Choroid plexus epithelial cell (primary cell): ENCODE data around the gene DCAF8.

Experiments used
- DNase-seq: peaks from one replicate; pipeline ENCODE4 v3.0.0-alpha.2; 2010; ENCODE audit warnings: low read depth
- H3K4me3 ChIP-seq: 2 replicates; pipeline ENCODE4 v1.5.1; 2011; ENCODE audit warnings: low read depth, mild to moderate bottlenecking, control low read depth, low read length, moderate library complexity
- CTCF ChIP-seq: conservative IDR thresholded peaks from 2 replicates; pipeline ENCODE4 v1.5.1; 2011; ENCODE audit warnings: low read depth, mild to moderate bottlenecking, control low read depth, inconsistent platforms, low read length, moderate library complexity

The DCAF8 gene

GRCh38 chr1:160251011-160251410 lies 11.3 kb downstream of the DCAF8 start:
- no peak for TF ChIP-seq CTCF
- DNase-seq = no peak

GRCh38 chr1:160247053-160247452 lies 15.3 kb downstream of the DCAF8 start:
- no peak overlapping the region for H3K4me3 ChIP-seq
- DNase-seq = no peak
- TF ChIP-seq CTCF = no peak

More at GRCh38 chr1:160251011-160251410, 11.3 kb downstream of the DCAF8 start:
- H3K4me3 ChIP-seq = no peak overlapping the region

- no peak for TF ChIP-seq CTCF
- DNase-seq = no peak
- no peak overlapping the region for H3K4me3 ChIP-seq
These were observed 16.9 kb downstream of the DCAF8 start for GRCh38 chr1:160245434-160245833.

- DNase-seq = no peak
- no peak overlapping the region for H3K4me3 ChIP-seq
- no peak for TF ChIP-seq CTCF
These were observed 18.1 kb downstream of the DCAF8 start for GRCh38 chr1:160244209-160244608.

GRCh38 chr1:160243767-160244166 lies 18.6 kb downstream of the DCAF8 start:
- DNase-seq = no peak
- H3K4me3 ChIP-seq = no peak overlapping the region
- no peak for TF ChIP-seq CTCF

- H3K4me3 ChIP-seq = no peak overlapping the region
- TF ChIP-seq CTCF = no peak
- no peak for DNase-seq
These were observed 22.6 kb downstream of the DCAF8 start for GRCh38 chr1:160239582-160240299.

- no peak for DNase-seq
- no peak overlapping the region for H3K4me3 ChIP-seq
- no peak for TF ChIP-seq CTCF
These were observed 23.9 kb downstream of the DCAF8 start for GRCh38 chr1:160238408-160238807.
